Measurements from ENCODE around the gene SHOC1.
"Not testable (repeated sequence)": the region's sequence is repeated elsewhere in the genome, so short reads cannot be mapped to it uniquely, and the experiment has no call there.

The SHOC1 gene

DNA sequence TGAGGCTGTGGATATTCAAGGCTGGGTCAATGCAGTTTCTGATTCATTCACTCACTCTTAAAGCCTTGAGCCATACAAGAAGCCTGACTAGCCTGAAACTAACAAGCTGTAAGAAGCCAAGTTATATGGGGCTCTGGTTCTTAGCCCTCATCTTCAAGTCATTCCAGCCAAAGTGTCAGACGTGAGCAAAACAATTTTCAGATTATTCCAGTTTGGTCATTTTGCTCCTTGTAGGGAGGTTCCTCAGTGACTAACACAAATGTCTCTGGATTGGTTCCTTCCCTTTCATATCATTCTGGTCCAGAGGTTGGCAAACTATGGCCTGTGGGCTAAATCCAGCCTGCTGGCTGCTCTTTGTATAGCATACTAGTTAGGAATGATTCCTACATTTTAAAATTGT is 12.5 kb upstream of the SHOC1 start:
- Histone ChIP-seq H3K27ac (peak overlapping the region in 10 of 21 experiments; percentile 2 to 75 (median 51)), H3K4me3 (no peak overlapping the region)

DNA sequence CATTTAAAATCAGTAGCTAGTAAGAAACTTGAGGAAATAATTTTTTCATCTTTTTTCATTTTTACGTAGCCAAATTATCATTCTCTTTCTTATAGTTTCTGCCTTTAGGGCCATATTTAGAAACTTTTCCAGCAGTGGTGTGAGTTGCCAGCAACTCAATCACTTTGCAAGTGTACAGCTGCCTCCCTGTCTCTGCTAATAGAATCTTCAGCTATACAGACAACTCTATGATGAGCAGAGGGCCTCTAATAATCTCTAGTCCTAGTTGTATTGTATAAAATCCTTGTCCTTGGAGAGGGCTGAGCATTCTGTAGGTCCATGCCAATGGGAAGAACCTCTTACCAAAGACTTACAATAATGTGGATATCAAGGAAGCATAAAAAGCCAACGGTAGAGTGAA is 11.5 kb upstream of the SHOC1 start:
- Histone ChIP-seq H3K4me3 (no peak overlapping the region), H3K27ac (peak overlapping the region in 16 of 21 experiments; percentile 2 to 75 (median 57))

DNA sequence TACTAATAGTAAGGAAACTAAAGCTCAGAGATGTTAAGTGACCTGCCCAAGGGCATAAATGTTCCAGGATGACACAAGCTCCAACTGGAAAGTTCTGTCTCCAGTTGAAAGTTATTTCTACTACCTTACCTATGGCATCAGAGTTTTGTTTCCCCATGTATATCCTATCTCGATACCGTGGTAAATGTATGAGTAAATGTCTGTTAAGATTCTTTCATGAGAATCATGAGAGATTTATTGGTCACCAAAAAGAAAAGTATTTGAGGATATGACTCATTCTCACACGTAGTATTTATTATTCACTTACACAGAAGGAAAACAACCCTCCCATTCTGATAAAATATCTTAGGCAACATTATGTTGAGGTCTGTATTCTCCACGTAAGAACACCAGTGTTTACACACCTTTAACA is 11.1 kb upstream of the SHOC1 start:
- peak overlapping the region in 13 of 21 experiments; percentile 11 to 75 (median 58) for H3K27ac ChIP-seq
- H3K4me3 ChIP-seq: no peak overlapping the region

DNA sequence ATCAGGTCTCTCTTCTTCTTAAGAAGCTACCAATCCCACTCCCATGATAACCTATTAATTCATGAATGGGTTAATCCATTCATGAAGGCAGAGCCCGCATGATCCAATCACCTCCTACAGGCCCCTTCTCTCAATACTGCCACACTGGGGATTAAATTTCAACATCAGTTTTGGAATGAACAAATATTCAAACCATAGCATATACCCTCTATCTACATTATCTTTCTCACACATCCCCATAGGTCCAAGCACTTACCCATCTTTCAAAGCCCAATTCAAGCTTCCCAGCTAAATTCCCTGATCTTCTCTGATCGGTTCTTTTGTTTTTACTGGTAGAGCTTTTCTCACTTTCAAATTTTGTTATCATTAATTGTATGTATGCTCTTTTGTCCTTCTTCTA is 10.5 kb upstream of the SHOC1 start:
- peak overlapping the region in 13 of 21 experiments; percentile 8 to 70 (median 40) for H3K27ac ChIP-seq
- no peak overlapping the region for H3K4me3 ChIP-seq

- Histone ChIP-seq H3K4me3 (no peak overlapping the region), H3K27ac (peak overlapping the region in 7 of 21 experiments; percentile 1 to 70 (median 39))
Observed at GRCh38 chr9:111804636-111805035, 9.9 kb upstream of the SHOC1 start.

DNA sequence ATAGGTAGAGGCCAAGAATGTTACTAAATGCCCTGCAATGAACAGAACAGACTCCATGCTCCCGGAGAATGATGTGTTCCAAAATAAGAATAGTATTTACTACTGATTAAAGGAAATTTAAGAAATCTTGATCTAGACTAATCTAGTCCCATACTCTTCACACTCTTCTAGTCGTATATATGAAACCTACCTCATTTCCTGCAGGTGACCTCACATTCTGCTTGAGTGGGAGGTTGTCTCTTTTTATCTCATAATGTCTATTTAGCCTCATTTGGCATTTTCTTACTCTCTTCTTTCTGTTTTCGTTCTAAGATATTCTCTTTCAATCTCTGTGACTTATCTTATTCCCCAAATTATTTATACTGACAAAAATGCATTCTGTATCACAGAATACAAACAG is 9.2 kb upstream of the SHOC1 start:
- H3K4me3 ChIP-seq: no peak overlapping the region
- no peak overlapping the region for H3K27ac ChIP-seq

DNA sequence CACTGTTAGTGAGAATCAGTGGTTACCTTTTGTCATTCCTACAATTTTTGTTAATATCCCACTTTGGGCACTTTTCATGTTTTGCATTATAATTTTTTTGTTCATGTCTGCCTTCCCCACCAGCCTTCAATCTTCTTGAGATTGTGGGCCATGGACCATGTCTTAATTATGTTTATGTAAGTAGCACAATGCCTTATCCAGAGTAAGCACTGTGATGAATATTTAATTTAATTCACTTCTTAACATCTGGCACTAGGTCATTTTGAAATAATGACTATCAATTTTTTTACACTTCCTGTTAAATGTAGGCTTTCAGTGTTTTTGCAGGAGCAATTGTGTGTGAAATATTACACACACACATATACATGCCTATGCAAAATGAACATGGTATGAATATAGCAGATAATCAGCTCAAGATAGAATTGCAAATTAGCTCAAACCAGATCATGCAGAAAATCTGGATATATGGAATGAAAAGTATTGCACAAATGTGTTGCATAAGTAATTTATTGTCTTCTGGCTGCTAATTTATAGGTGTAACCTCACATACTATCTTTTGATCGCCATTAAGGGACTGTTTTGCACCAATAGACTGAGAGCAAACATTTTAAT is 5.3 kb upstream of the SHOC1 start:
- H3K4me3 ChIP-seq: no peak overlapping the region
- H3K27ac ChIP-seq: peak overlapping the region in 4 of 21 experiments; percentile 5 to 37 (median 25)

- no peak overlapping the region for H3K4me3 ChIP-seq
- peak overlapping the region in 4 of 21 experiments; percentile 5 to 37 (median 25) for H3K27ac ChIP-seq
Observed at GRCh38 chr9:111799506-111799905, 4.8 kb upstream of the SHOC1 start.

- H3K27ac ChIP-seq: peak overlapping the region in 1 of 21 experiments; percentile 18
- H3K4me3 ChIP-seq: no peak overlapping the region
Observed at GRCh38 chr9:111798786-111799185, 4.0 kb upstream of the SHOC1 start.

DNA sequence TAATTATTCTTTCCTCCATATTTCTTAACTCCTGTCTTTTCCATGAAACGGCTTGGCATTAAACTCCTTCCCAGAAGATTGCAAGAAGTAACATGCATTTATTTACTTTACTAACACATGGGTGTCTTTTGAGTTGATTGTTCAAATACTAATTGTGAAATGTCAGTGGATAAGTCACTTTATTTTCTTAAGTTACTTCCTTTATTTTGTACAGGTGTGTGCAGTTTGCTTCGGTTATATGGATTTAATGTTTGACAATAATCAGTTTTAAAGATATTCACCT is 761 bp upstream of the SHOC1 start:
- Histone ChIP-seq H3K27ac (peak overlapping the region in 8 of 21 experiments; percentile 57 to 84 (median 72)), H3K4me3 (peak overlapping the region in 3 of 7 experiments; percentile 21 to 30 (median 28))

- H3K27ac ChIP-seq, H3K4me3 ChIP-seq: not testable (repeated sequence)
Observed at GRCh38 chr9:111791821-111792220, 2.9 kb downstream of the SHOC1 start.

DNA sequence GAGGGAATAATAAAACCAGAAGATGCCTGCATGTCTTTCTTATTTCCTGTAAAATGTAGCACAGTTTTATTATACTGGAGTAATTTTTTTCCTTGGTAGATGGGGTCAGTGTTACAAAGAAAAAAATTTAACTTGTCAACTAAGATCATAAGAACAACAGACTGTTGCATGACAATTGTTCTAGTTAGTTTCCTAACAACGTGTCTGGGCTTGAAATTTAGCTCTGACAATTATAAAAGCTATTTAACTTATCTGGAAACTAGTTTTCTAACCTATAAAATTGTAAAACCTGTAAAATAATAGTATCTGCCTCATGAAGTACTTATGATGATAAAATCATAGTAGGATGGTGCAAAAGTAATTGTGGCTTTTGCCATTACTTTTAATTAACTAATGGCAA is 4.9 kb downstream of the SHOC1 start:
- no peak overlapping the region for H3K4me3 ChIP-seq
- no peak overlapping the region for H3K27ac ChIP-seq

DNA sequence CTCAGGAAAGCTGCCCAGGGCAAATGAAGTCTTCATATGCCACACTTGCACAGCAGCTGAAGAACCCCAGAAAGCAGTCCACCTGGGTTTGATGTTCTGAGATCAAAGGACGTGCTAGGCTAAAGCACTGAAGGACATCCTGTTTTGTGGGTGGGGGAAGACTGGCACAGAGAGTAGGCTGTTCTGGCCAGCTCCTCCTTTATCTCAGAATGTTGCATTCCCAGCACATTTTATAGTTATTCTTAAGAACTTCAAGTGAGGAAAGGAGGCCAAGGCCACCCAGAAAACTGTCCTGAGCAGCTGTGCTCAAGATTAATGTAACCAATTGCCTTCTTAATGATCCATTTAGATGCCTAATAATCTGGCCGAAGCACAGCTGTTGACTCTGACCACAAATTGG is 10.9 kb downstream of the SHOC1 start:
- Histone ChIP-seq H3K4me3 (no peak overlapping the region), H3K27ac (no peak overlapping the region)

DNA sequence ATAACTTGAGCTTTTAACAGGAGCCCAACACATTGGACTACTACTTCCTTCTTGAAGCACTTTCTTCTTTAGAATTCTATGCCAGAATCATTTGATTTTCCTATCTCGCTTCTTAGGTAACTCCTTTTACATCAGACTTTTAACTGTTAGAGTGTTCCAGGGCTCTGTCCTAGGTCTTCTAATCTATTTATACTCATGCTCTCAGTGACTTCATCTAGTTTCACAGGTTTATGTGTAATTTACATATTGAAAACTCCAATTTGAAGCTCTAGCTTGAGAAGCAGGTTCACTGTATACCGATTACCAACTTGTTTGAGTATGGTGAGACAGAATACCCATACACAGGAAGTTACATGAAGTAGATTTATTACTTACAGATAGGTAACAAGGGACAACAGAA is 11.3 kb downstream of the SHOC1 start:
- no peak overlapping the region for H3K27ac ChIP-seq
- no peak overlapping the region for H3K4me3 ChIP-seq

GRCh38 chr9:111766066-111766465 is 28.7 kb downstream of the SHOC1 start:
- H3K4me3 ChIP-seq: no peak overlapping the region
- no peak overlapping the region for H3K27ac ChIP-seq

- no peak overlapping the region for H3K4me3 ChIP-seq
- H3K27ac ChIP-seq: no peak overlapping the region
Observed at GRCh38 chr9:111762556-111762955, 32.2 kb downstream of the SHOC1 start.

DNA sequence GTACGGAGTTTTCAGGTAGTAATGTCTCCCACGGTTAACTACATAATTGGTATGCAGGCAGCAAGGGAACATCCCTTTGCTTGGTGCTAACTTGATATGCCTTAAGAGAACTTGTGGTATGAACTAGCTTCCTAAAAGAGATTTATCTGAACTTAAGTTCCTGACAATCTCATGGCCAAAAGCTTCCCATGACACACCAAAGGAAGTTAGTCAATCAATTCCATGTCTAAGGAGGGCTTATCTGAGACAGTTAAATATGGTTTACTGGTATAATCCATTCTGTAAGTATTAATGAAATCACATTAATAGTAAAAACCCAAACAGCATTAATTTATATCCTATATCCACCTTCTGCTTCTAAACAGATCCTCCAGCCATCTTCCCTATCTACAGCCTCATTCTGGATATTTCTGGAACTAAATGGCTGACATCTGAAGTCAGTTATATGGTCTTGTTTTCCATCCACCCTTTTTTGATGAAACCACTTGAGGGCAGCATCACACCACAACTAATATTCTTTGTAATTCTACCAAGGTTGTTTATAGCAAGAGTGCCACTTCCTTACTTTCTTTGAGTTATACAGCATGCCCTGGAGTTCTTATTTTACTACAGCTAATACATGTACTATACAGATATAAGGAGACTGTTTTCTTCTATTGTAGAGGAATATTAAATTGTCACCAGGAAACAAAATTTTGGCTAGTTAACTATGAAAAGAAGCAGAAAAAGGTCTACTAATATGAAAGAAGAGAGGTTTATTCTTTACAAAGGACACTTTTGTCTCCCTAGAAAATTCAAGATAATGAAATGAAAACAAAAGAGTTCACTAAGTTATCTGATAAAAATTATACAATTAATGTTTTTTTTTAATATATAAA is 34.7 kb downstream of the SHOC1 start:
- H3K27ac ChIP-seq: peak overlapping the region in 7 of 21 experiments; percentile 18 to 66 (median 51)
- no peak overlapping the region for H3K4me3 ChIP-seq

- Histone ChIP-seq H3K4me3 (no peak overlapping the region), H3K27ac (no peak overlapping the region)
Observed at GRCh38 chr9:111754800-111755199, 39.9 kb downstream of the SHOC1 start.

DNA sequence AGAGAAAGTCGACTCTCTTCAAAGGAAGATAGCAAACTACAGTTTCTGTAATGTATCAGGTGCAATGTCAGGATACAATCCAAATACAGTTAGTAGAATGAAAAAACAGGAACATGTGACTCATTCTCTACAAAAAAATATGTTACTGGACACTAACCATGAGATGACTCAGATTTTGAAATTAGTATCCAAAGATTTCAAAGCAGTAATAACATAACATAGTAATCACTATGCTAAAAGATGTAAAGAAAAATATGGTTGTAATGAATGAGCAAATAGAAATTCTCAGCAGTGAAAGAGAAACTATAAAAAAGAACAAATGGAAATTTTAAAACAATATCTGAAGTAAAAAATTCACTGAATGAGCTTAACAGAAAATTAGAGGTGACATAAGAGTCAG is 42.3 kb downstream of the SHOC1 start:
- H3K4me3 ChIP-seq: no peak overlapping the region
- no peak overlapping the region for H3K27ac ChIP-seq
